Stomach (tissue), 4 donors: ENCODE data around the gene ACSL6.

Experiments used
- POLR2A ChIP-seq, 4 donors: fragments of 450-650 bp; IDR thresholded peaks; one replicate each; pipeline ENCODE4 v1.6.1; 2016; ENCODE audit warnings: antibody characterized with exemption in 4 of 4, control low read depth in 2 of 4, mild to moderate bottlenecking in 1 of 4, moderate library complexity in 1 of 4
- TF ChIP-seq, protein P1 (sequence below), 7 experiments: fragments of 450-650 bp in 4 of 7; fragments of 200-600 bp in 3 of 7; sonication (generic) in 3 of 7; IDR thresholded peaks; one replicate each; pipeline ENCODE4 v1.5.1; 2016 to 2019; ENCODE audit warnings: antibody characterized with exemption in 7 of 7, control low read depth in 2 of 7, mild to moderate bottlenecking in 1 of 7

DNA sequence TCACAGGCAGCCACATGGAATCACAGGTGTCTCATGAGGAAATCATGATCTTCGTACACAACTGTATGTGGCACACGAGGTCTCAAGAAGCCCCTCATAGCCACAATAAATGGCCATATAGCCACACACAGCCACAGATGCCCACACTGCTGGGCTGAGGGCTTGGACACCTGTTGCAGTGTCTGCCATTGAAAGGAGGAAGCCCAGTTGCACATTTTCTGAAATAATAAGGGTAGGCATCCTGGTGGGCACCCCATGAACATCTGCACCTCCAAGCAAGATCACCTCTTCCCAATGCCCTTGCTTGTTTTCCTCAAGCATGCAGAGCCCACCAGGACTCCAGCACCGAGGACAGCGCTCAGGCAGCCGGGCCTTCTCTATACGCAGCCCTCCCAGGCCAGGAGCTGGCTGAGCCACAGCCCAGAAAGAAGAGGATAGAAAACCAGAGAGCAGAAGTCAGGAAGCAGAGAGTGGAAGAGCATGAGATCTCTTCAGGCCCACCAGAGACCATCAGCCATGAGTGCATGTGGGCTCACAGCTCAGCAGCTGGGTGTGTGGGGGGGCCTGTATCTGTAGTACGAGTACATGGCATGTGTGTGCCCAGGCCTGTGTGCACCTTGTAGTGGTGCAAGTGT lies 1.0 kb upstream of the ACSL6 start:
- TF ChIP-seq, protein P1, sequence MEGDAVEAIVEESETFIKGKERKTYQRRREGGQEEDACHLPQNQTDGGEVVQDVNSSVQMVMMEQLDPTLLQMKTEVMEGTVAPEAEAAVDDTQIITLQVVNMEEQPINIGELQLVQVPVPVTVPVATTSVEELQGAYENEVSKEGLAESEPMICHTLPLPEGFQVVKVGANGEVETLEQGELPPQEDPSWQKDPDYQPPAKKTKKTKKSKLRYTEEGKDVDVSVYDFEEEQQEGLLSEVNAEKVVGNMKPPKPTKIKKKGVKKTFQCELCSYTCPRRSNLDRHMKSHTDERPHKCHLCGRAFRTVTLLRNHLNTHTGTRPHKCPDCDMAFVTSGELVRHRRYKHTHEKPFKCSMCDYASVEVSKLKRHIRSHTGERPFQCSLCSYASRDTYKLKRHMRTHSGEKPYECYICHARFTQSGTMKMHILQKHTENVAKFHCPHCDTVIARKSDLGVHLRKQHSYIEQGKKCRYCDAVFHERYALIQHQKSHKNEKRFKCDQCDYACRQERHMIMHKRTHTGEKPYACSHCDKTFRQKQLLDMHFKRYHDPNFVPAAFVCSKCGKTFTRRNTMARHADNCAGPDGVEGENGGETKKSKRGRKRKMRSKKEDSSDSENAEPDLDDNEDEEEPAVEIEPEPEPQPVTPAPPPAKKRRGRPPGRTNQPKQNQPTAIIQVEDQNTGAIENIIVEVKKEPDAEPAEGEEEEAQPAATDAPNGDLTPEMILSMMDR (IDR thresholded peaks at IDR 0.05) = no peak
- no peak for TF ChIP-seq POLR2A (IDR thresholded peaks at IDR 0.05)
